ENCODE results near the gene KRTAP10-3.
"Not testable (repeated sequence)": the region's sequence is repeated elsewhere in the genome, so short reads cannot be mapped to it uniquely, and the experiment has no call there.

The KRTAP10-3 gene

GRCh38 chr21:44581158-44581557 is 22.6 kb upstream of the KRTAP10-3 start:
- no peak for TF ChIP-seq MAX (IDR thresholded peaks at IDR 0.05; ENCODE audit: low read depth, low read length)
- TF ChIP-seq MYC (IDR thresholded peaks at IDR 0.05; ENCODE audit: low read depth, low read length) = no peak
- no peak for TF ChIP-seq POLR2A (IDR thresholded peaks at IDR 0.05; ENCODE audit: extremely low read depth, insufficient read length)
- TF ChIP-seq CTCF (IDR thresholded peaks at IDR 0.05; ENCODE audit: low read depth, low read length) = no peak
- no peak overlapping the region for H3K4me3 ChIP-seq (ENCODE audit: low read depth, low read length)
- DNase-seq (ENCODE audit: low read depth) = no peak

GRCh38 chr21:44580231-44580821 is 21.7 kb upstream of the KRTAP10-3 start, which contains the start of gene KRTAP10-5:
Gene KRTAP10-5, minus strand, starts transcription at chr21:44580604. Its CDS starts 26 bp downstream, at chr21:44580578.
- DNase-seq (ENCODE audit: low read depth); H3K4me3 ChIP-seq (ENCODE audit: low read depth, low read length): not testable (repeated sequence)

- no peak for DNase-seq (ENCODE audit: low read depth)
Observed at GRCh38 chr21:44579833-44580144, 21.2 kb upstream of the KRTAP10-3 start.

GRCh38 chr21:44579056-44579832 is 20.6 kb upstream of the KRTAP10-3 start:
- DNase-seq (ENCODE audit: low read depth) = no peak
- TF ChIP-seq MYC (IDR thresholded peaks at IDR 0.05; ENCODE audit: low read depth, low read length) = no peak
- TF ChIP-seq MAX (IDR thresholded peaks at IDR 0.05; ENCODE audit: low read depth, low read length) = no peak
- TF ChIP-seq POLR2A (IDR thresholded peaks at IDR 0.05; ENCODE audit: extremely low read depth, insufficient read length) = no peak
- no peak for TF ChIP-seq CTCF (IDR thresholded peaks at IDR 0.05; ENCODE audit: low read depth, low read length)
- no peak overlapping the region for H3K4me3 ChIP-seq (ENCODE audit: low read depth, low read length)

More at GRCh38 chr21:44579833-44580144, 21.2 kb upstream of the KRTAP10-3 start:
- no peak overlapping the region for H3K4me3 ChIP-seq (ENCODE audit: low read depth, low read length)
- no peak for TF ChIP-seq MAX (IDR thresholded peaks at IDR 0.05; ENCODE audit: low read depth, low read length)
- TF ChIP-seq POLR2A (IDR thresholded peaks at IDR 0.05; ENCODE audit: extremely low read depth, insufficient read length) = no peak
- no peak for TF ChIP-seq MYC (IDR thresholded peaks at IDR 0.05; ENCODE audit: low read depth, low read length)
- TF ChIP-seq CTCF (IDR thresholded peaks at IDR 0.05; ENCODE audit: low read depth, low read length) = no peak

GRCh38 chr21:44578371-44579055 is 19.9 kb upstream of the KRTAP10-3 start:
- H3K4me3 ChIP-seq (ENCODE audit: low read depth, low read length) = no peak overlapping the region
- TF ChIP-seq MAX (IDR thresholded peaks at IDR 0.05; ENCODE audit: low read depth, low read length) (no peak), CTCF (IDR thresholded peaks at IDR 0.05; ENCODE audit: low read depth, low read length) (no peak), POLR2A (IDR thresholded peaks at IDR 0.05; ENCODE audit: extremely low read depth, insufficient read length) (no peak), MYC (IDR thresholded peaks at IDR 0.05; ENCODE audit: low read depth, low read length) (no peak)
- no peak for DNase-seq (ENCODE audit: low read depth)

- TF ChIP-seq MAX (IDR thresholded peaks at IDR 0.05; ENCODE audit: low read depth, low read length) (no peak), MYC (IDR thresholded peaks at IDR 0.05; ENCODE audit: low read depth, low read length) (no peak), CTCF (IDR thresholded peaks at IDR 0.05; ENCODE audit: low read depth, low read length) (no peak), POLR2A (IDR thresholded peaks at IDR 0.05; ENCODE audit: extremely low read depth, insufficient read length) (no peak)
- DNase-seq (ENCODE audit: low read depth) = no peak
- H3K4me3 ChIP-seq (ENCODE audit: low read depth, low read length) = no peak overlapping the region
Observed at GRCh38 chr21:44576025-44576420, 17.4 kb upstream of the KRTAP10-3 start.

Measured in NB4 (cell line).